Endothelial cell of umbilical vein (primary cell): ENCODE data around the gene OR10AD1. TPM values are rescaled to one million over a fixed set of nuclear protein-coding genes. Genes with fewer than 3 reads are reported as not detected.

Experiments
- BruUV-seq: library from RNA; stranded (reverse); fragments of 400-500 nt; replicated peaks from 2 replicates; lab custom pipeline; 2021; lab: Mats Ljungman, UMichigan
- CTCF ChIA-PET: fragments of 300-600, 350-600 bp; sonication (Branson Sonifier 250); formaldehyde crosslinking; loops from one replicate; lab custom pipeline; 2021; ENCODE audit warnings: antibody characterized with exemption, inconsistent platforms; lab: Charles Lee
- POLR2A ChIA-PET: fragments of 300-600, 350-600 bp; sonication (Branson Sonifier 250); formaldehyde crosslinking; loops from one replicate; lab custom pipeline; 2021; ENCODE audit warnings: antibody characterized with exemption, inconsistent platforms; lab: Charles Lee
- DNase-seq: peaks from one replicate; pipeline ENCODE4 v3.0.0-alpha.2; 2011; ENCODE audit warnings: low read depth, low spot score
- FAIRE-seq: peaks from 2 replicates; lab custom pipeline; 2011; peaks lifted over from hg19 to GRCh38; lab: Jason Lieb, UNC
- H2AFZ ChIP-seq: 2 replicates; pipeline ENCODE4 v1.6.0; 2012; ENCODE audit warnings: low read depth, low read length, control low read depth, inconsistent platforms
- H3K27ac ChIP-seq: 2 replicates; pipeline ENCODE4 v1.5.1; 2011; ENCODE audit warnings: low read depth, mild to moderate bottlenecking, control low read depth, low read length, moderate library complexity; ENCODE audit not compliant: insufficient read depth
- H3K27me3 ChIP-seq, 2 experiments: 2 replicates each; pipeline versions ENCODE4 v1.6.0 to v1.6.1; 2011; ENCODE audit warnings: low read length in 2 of 2, mixed read lengths in 1 of 2; ENCODE audit not compliant: control insufficient read depth in 2 of 2, insufficient read depth in 2 of 2
- H3K36me3 ChIP-seq, 2 experiments: 2 replicates in 1 of 2; 3 replicates in 1 of 2; pipeline ENCODE4 v1.5.1; 2011; ENCODE audit warnings: low read length in 2 of 2, mild to moderate bottlenecking in 1 of 2, moderate library complexity in 1 of 2; ENCODE audit not compliant: control insufficient read depth in 2 of 2, insufficient read depth in 2 of 2; ENCODE audit errors: extremely low read depth in 1 of 2
- H3K4me1 ChIP-seq: 3 replicates; pipeline ENCODE4 v1.5.1; 2011; ENCODE audit warnings: mild to moderate bottlenecking, low read length; ENCODE audit not compliant: control insufficient read depth, insufficient read depth; ENCODE audit errors: extremely low read depth
- H3K4me2 ChIP-seq: 2 replicates; pipeline ENCODE4 v1.6.1; 2011; ENCODE audit warnings: low read length, control low read depth, mixed read lengths; ENCODE audit not compliant: insufficient read depth
- H3K4me3 ChIP-seq, 3 experiments: fragments of 200-600 bp in 1 of 3; sonication (generic), shearing (Covaris generic) in 1 of 3; replicated peaks in 1 of 3; 2 replicates each; pipeline ENCODE4 v1.5.1; 2011 to 2016; ENCODE audit warnings: control low read depth in 3 of 3, low read length in 3 of 3, mild to moderate bottlenecking in 2 of 3, inconsistent platforms in 1 of 3, low read depth in 1 of 3, moderate library complexity in 1 of 3; ENCODE audit not compliant: insufficient read depth in 1 of 3
- H3K79me2 ChIP-seq: 2 replicates; pipeline ENCODE4 v1.6.0; 2012; ENCODE audit warnings: low read length, inconsistent platforms; ENCODE audit not compliant: control insufficient read depth, insufficient read depth
- H3K9ac ChIP-seq: replicated peaks from 2 replicates; pipeline ENCODE3; 2011; ENCODE audit warnings: low read length, control low read depth; ENCODE audit not compliant: insufficient read depth; ENCODE audit errors: extremely low read depth
- H3K9me1 ChIP-seq: replicated peaks from 3 replicates; pipeline ENCODE4 v1.6.0; 2011; ENCODE audit warnings: mild to moderate bottlenecking, low read length; ENCODE audit not compliant: control insufficient read depth, insufficient read depth; ENCODE audit errors: extremely low read depth
- H3K9me3 ChIP-seq: replicated peaks from 2 replicates; pipeline ENCODE4 v1.5.1; 2012; ENCODE audit warnings: low read length, inconsistent platforms; ENCODE audit not compliant: control insufficient read depth, insufficient read depth
- H4K20me1 ChIP-seq: replicated peaks from 2 replicates; pipeline ENCODE3; 2011; ENCODE audit warnings: mild to moderate bottlenecking, low read length; ENCODE audit not compliant: control insufficient read depth, insufficient read depth; ENCODE audit errors: extremely low read depth
- CTCF ChIP-seq, 2 donors: IDR thresholded peaks; 1 replicate in 1 of 2; 2 replicates in 1 of 2; pipeline ENCODE4 v1.5.1; 2011; ENCODE audit warnings: low read length in 2 of 2, mild to moderate bottlenecking in 2 of 2, moderate library complexity in 2 of 2, control low read depth in 1 of 2, inconsistent platforms in 1 of 2, low read depth in 1 of 2; ENCODE audit not compliant: insufficient read depth in 1 of 2; ENCODE audit errors: extremely low read depth in 1 of 2
- EZH2 ChIP-seq: IDR thresholded peaks from 2 replicates; pipeline ENCODE4 v1.6.1; 2012; ENCODE audit warnings: borderline replicate concordance, low read depth, mild to moderate bottlenecking, moderate library complexity, low read length, inconsistent platforms; ENCODE audit not compliant: severe bottlenecking
- FOS ChIP-seq: IDR thresholded peaks from 2 replicates; pipeline ENCODE4 v1.6.1; 2011; ENCODE audit warnings: mild to moderate bottlenecking, low read length, moderate library complexity, borderline replicate concordance; ENCODE audit not compliant: insufficient read depth
- GATA2 ChIP-seq: IDR thresholded peaks from 2 replicates; pipeline ENCODE4 v1.7.0; 2011; ENCODE audit warnings: low read depth, mild to moderate bottlenecking, moderate library complexity, mixed read lengths, low read length; ENCODE audit not compliant: insufficient read length, insufficient read depth
- JUN ChIP-seq: IDR thresholded peaks from 2 replicates; pipeline ENCODE4 v1.6.1; 2011; ENCODE audit warnings: borderline replicate concordance, low read depth; ENCODE audit not compliant: insufficient read length, insufficient read depth
- MAX ChIP-seq: IDR thresholded peaks from 2 replicates; pipeline ENCODE4 v1.6.1; 2011; ENCODE audit not compliant: insufficient read depth, insufficient read length
- MYC ChIP-seq: IDR thresholded peaks from one replicate; pipeline ENCODE4 v1.6.1; 2011; ENCODE audit warnings: mild to moderate bottlenecking, low read depth, low read length
- POLR2A ChIP-seq: IDR thresholded peaks from 2 replicates; pipeline ENCODE4 v1.6.1; 2012; ENCODE audit warnings: low read depth, mild to moderate bottlenecking, control low read depth, low read length
- POLR2AphosphoS5 ChIP-seq: IDR thresholded peaks from 2 replicates; pipeline ENCODE4 v1.6.1; 2012; ENCODE audit warnings: low read depth, mild to moderate bottlenecking, control low read depth, low read length, moderate library complexity; ENCODE audit not compliant: insufficient read depth
- dilution Hi-C: fragments of 300-500 bp; cut with MboI; formaldehyde crosslinking; loops from one replicate; pipeline ENCODE4 v1.15.0; 2019; ENCODE audit warnings: low sequenced_read_pairs; ENCODE audit not compliant: extremely low pct_ligation_motif_present
- intact Hi-C: fragments of 100-400 bp; cut with micrococcal nuclease; formaldehyde crosslinking; loops from one replicate; pipeline ENCODE4 v1.10.0; 2022
- polyA plus RNA-seq, 4 experiments: library from polyadenylated mRNA; depleted of rRNA in 3 of 4; stranded (reverse) in 3 of 4; unstranded in 1 of 4; fragments of >200 nt; gene quantifications; 2 replicates each; pipeline versions ENCODE4 v1.2.1 to v1.2.3, GENCODE V29; 2011 to 2012; ENCODE audit warnings: missing spikeins in 1 of 4
- total RNA-seq: library from RNA; stranded (reverse); gene quantifications from 2 replicates; pipeline ENCODE4 v1.2.3, GENCODE V29; 2021

The OR10AD1 gene
- total and polyA plus RNA-seq, 2 donors (not counting 3 experiments of a cell fraction or from before 2014, with no cell fraction given) = not detected

GRCh38 chr12:48176417-48176751 lies 26.7 kb downstream of the OR10AD1 start:
- Histone ChIP-seq H3K27ac (no peak overlapping the region), H3K4me1 (no peaks in the 10 kb centered on the region), H3K4me3 (no peak overlapping the region), H3K36me3 (no peaks in the 10 kb centered on the region), H2AFZ (no peak overlapping the region), H4K20me1 (no peaks in the 10 kb centered on the region), H3K4me2 (no peak overlapping the region), H3K27me3 (peaks cover 43 to 50% of the 10 kb centered on the region in 2 experiments), H3K9ac (no peak overlapping the region), H3K9me3 (no peaks in the 10 kb centered on the region), H3K79me2 (no peaks in the 10 kb centered on the region), H3K9me1 (no peaks in the 10 kb centered on the region)
- CTCF ChIA-PET = no interaction called here
- no peak for DNase-seq
- BruUV-seq = no TSS peak
- POLR2A ChIA-PET = no interaction called here
- dilution Hi-C loops (no loop called here), intact Hi-C loops (no loop called here)
- TF ChIP-seq POLR2AphosphoS5 (no peak), GATA2 (no peak), POLR2A (no peak), FOS (no peak), JUN (no peak), MYC (no peak), CTCF (IDR thresholded peaks at IDR 0.05; ENCODE audit: extremely low read depth in 1 of 2, insufficient read depth in 1 of 2, low read depth in 1 of 2, low read length in 2 of 2) (no peak), EZH2 (no peak), MAX (no peak)
- FAIRE-seq = no peak
